WERI-Rb-1 (cell line): ENCODE data around the gene VEGFC.

Source experiments
- DNase-seq: peaks from one replicate; pipeline ENCODE4 v3.0.0-alpha.2; 2020
- H3K27ac ChIP-seq: fragments of 250-450 bp; sonication (Bioruptor Pico); 2 replicates; pipeline ENCODE4 v1.5.1; 2020; ENCODE audit warnings: mild to moderate bottlenecking, moderate library complexity
- H3K27me3 ChIP-seq: fragments of 250-450 bp; sonication (Bioruptor Pico); 2 replicates; pipeline ENCODE4 v1.5.1; 2021; ENCODE audit warnings: mild to moderate bottlenecking, low read depth, moderate library complexity; ENCODE audit not compliant: insufficient read depth, severe bottlenecking
- H3K36me3 ChIP-seq: fragments of 250-450 bp; sonication (Bioruptor Pico); 2 replicates; pipeline ENCODE4 v1.5.1; 2020; ENCODE audit warnings: mild to moderate bottlenecking, moderate library complexity
- H3K4me3 ChIP-seq: 2 replicates; pipeline ENCODE4 v1.5.1; 2011; ENCODE audit warnings: low read depth, mild to moderate bottlenecking, control low read depth, low read length
- H3K9me3 ChIP-seq: fragments of 250-450 bp; sonication (Bioruptor Pico); 2 replicates; pipeline ENCODE4 v1.5.1; 2021; ENCODE audit warnings: mild to moderate bottlenecking, moderate library complexity; ENCODE audit not compliant: severe bottlenecking
- CTCF ChIP-seq: IDR thresholded peaks from 2 replicates; pipeline ENCODE4 v1.5.1; 2011; ENCODE audit warnings: low read depth, mild to moderate bottlenecking, control low read depth, inconsistent platforms, low read length

The VEGFC gene

GRCh38 chr4:176735300-176735699 is 57.4 kb downstream of the VEGFC start:
- Histone ChIP-seq H3K9me3 (no peaks in the 10 kb centered on the region), H3K36me3 (no peaks in the 10 kb centered on the region), H3K4me3 (no peak overlapping the region), H3K27ac (no peak overlapping the region), H3K27me3 (no peaks in the 10 kb centered on the region)
- DNase-seq: no peak
- no peak for TF ChIP-seq CTCF

- Histone ChIP-seq H3K27ac (no peak overlapping the region), H3K4me3 (no peak overlapping the region), H3K27me3 (no peaks in the 10 kb centered on the region), H3K9me3 (no peaks in the 10 kb centered on the region), H3K36me3 (no peaks in the 10 kb centered on the region)
- DNase-seq: no peak
- TF ChIP-seq CTCF: no peak
Measured at GRCh38 chr4:176734461-176734860, 58.3 kb downstream of the VEGFC start.

- no peaks in the 10 kb centered on the region for H3K27me3 ChIP-seq
- TF ChIP-seq CTCF: no peak
- no peaks in the 10 kb centered on the region for H3K36me3 ChIP-seq
- H3K4me3 ChIP-seq: no peak overlapping the region
- DNase-seq: no peak
- H3K9me3 ChIP-seq: no peaks in the 10 kb centered on the region
- H3K27ac ChIP-seq: no peak overlapping the region
Measured at GRCh38 chr4:176729489-176729888, 63.2 kb downstream of the VEGFC start.

- H3K27me3 ChIP-seq: no peaks in the 10 kb centered on the region
- H3K36me3 ChIP-seq: no peaks in the 10 kb centered on the region
- TF ChIP-seq CTCF: no peak
- no peak overlapping the region for H3K27ac ChIP-seq
- H3K9me3 ChIP-seq: no peaks in the 10 kb centered on the region
- no peak for DNase-seq
- H3K4me3 ChIP-seq: no peak overlapping the region
Measured at GRCh38 chr4:176726803-176727202, 65.9 kb downstream of the VEGFC start.

GRCh38 chr4:176721459-176721858 is 71.3 kb downstream of the VEGFC start:
- DNase-seq: no peak
- TF ChIP-seq CTCF: no peak
- Histone ChIP-seq H3K36me3 (no peaks in the 10 kb centered on the region), H3K9me3 (no peaks in the 10 kb centered on the region), H3K27ac (no peak overlapping the region), H3K27me3 (no peaks in the 10 kb centered on the region), H3K4me3 (no peak overlapping the region)

- Histone ChIP-seq H3K4me3 (no peak overlapping the region), H3K36me3 (no peaks in the 10 kb centered on the region), H3K27me3 (no peaks in the 10 kb centered on the region), H3K9me3 (no peaks in the 10 kb centered on the region), H3K27ac (no peak overlapping the region)
- DNase-seq: no peak
- TF ChIP-seq CTCF: no peak
Measured at GRCh38 chr4:176718881-176719280, 73.8 kb downstream of the VEGFC start.
